GM08714 (cell line): ENCODE results near the gene MAPK9.
A peak's percentile ranks its signal among the peaks of the same experiment; 100 is the strongest.
"Not testable (repeated sequence)": the region's sequence is repeated elsewhere in the genome, so short reads cannot be mapped to it uniquely, and the experiment has no call there.

ENCODE experiments used
- H3K4me3 ChIP-seq: fragments of 200-500 bp; sonication (Bioruptor generic); 2 replicates; pipeline ENCODE4 v1.5.1; 2014; ENCODE audit warnings: mild to moderate bottlenecking, low read length, inconsistent platforms
- ZNF274 ChIP-seq: IDR thresholded peaks from 2 replicates; pipeline ENCODE4 v1.6.1; 2012; ENCODE audit warnings: mild to moderate bottlenecking, low read depth, low read length

The MAPK9 gene

DNA sequence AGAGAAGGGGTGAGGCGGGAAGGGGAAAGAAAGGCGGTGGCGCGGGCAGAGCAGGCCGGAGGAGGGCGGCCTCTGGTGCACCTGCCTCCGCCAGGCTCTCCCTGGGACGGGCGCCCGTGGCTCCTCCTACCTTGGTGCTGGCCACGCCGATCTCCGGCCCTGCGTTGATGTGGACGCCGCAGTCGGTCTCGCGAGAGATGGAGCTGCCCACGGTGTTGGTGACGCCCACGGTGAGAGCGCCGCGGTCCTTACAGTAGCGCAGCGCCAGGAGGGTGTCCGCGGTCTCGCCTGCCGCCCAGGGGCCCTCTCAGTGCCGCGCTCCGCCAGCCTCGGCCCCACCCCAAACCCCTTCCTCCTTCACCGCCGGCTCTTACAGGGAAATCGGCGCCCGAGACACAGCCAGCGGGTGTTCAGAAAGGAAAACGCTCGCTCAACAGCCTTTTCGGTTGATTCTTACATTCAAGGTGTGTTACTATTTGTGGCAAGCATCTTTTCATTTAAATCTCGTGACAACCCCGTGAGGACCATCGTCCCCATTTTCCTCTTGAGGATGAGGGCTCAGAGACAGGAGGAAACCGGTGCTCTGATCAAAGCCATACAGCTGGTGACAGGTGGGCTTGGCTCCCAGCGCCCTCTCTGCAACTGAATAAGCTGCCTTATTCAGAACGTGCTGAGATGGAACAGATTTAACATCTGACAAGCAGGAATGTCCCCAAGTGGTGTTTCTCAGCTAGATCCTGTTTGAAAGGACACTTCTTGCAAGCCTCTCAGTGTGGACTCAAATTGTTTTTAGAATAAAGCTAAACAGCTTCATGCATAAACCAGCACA lies 22.0 kb upstream of the MAPK9 start:
- H3K4me3 ChIP-seq, result peak overlapping the region; percentile 42; the same call in 1 of the 2 replicates
- TF ChIP-seq ZNF274, result no peak

- TF ChIP-seq ZNF274, result no peak
- no peak overlapping the region for H3K4me3 ChIP-seq
These were observed 19.3 kb upstream of the MAPK9 start for GRCh38 chr5:180311216-180311615.

DNA sequence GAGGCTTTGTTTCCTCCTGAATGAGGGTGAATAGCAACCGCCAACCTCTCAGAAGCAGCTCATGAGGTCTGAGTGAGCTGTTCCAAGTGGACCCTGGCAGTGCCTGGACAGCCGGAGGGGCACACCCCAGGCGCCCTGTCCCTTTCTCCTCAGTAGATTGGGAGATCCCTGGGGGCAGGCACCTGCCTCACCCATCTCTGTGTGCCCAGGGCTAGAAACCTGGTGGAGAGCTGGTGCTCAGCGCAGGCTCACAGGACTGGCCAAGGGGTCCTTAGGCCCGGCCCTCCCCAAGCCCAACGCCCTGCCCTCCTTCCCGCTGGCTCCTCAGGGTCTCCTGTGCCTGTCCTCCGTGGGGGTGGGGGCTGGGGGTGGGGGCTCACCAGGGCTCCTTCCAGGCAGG lies 14.9 kb upstream of the MAPK9 start:
- no peak for TF ChIP-seq ZNF274
- no peak overlapping the region for H3K4me3 ChIP-seq

DNA sequence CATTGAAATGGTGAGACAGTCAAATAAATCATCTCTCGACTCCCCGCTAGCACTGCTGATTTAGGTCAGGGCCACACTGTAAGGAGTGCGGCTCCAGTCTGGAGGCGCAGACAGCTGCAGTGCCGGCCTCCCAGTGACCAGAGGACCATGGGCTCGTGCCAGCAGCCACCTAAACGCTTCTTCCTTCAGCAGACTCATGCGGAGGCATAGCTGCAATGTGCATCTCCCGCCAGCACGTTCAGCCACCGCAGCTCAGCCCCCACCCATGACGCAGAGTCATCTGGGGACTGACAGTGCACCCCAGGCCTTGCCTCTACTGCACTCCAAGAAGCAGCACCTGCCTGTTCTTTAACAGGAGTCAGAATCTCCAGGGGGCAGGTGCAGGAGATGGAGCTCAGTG lies 13.6 kb upstream of the MAPK9 start:
- no peak overlapping the region for H3K4me3 ChIP-seq
- TF ChIP-seq ZNF274, result no peak

- TF ChIP-seq ZNF274, result no peak
- H3K4me3 ChIP-seq, result no peak overlapping the region
These were observed 12.8 kb upstream of the MAPK9 start for GRCh38 chr5:180304431-180305375.

DNA sequence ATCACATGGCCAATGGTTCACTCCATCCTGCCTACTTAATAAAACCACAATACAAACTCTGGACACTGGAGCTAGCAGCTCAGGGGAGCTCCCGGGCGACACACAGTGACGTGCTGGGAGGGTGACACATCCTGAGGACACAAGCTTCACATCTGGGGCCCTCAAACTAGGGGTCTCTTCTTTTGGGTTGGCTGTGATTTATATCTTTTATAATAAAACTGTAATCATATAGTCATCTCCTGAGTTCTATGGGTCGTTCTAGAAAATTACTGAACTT lies 12.1 kb upstream of the MAPK9 start:
- no peak overlapping the region for H3K4me3 ChIP-seq
- TF ChIP-seq ZNF274, result no peak

DNA sequence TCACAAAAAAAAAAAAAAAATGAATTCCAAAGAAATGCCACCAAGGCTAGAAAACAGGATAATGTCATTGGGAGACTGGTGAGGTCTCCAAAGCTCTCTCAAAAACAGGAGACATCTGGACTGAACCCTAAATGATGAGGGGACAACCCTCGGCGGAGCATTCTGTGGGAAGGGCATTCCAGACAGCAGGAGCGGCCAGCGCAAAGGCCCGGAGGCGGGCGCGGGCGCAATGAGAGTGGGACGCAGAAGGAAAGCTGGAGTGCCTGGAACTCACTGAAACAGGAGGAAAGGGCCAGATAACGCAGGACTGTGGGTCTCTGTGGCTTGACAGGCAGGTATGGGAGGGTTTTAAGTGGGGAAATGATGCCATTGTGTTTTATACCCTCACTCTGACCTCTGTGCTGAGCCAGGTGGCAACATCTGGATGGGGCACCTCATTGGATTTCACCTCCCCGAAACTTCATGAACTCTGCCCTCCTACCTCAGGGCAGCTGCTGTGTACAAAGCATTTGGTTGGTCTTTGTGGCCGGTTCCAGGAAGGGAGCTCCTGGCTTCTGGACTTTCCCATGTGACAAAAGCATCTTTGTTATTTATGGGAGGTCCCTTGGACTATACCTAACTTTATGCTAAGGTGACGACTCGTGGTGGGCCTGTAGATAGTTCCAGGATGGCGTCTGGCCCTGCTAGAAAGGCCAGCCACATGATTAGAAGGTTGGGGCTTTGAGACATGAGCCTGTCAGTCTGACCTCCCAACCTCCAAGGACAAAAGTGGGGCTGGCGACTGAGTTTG lies 11.5 kb upstream of the MAPK9 start:
- TF ChIP-seq ZNF274, result no peak
- no peak overlapping the region for H3K4me3 ChIP-seq

- TF ChIP-seq ZNF274, result no peak
These were observed 10.4 kb upstream of the MAPK9 start for GRCh38 chr5:180302256-180302655.

GRCh38 chr5:180301253-180301652 lies 9.4 kb upstream of the MAPK9 start:
- no peak overlapping the region for H3K4me3 ChIP-seq
- no peak for TF ChIP-seq ZNF274

More at GRCh38 chr5:180302256-180302655, 10.4 kb upstream of the MAPK9 start:
- H3K4me3 ChIP-seq, result no peak overlapping the region

DNA sequence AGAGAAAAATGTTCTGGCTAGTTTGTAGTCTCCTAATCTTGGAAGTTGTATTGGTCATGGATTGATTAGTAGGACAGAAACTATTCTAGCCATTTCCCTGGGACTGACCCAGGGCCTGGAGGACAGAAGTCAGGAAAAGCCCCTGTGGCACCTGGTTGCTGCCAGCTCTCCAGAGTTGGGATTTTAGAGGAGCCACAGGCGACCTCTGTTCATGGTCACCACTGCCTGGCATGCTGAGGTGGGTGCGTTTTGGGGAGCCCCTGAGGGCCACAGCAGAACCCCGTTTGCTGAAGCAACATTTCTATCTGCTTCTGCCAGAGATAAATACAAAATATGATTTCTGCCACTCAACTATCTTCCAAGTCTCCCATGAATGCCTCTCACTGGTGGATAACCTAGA lies 7.6 kb upstream of the MAPK9 start:
- no peak overlapping the region for H3K4me3 ChIP-seq
- TF ChIP-seq ZNF274, result no peak

- H3K4me3 ChIP-seq, result not testable (repeated sequence)
These were observed 7.1 kb upstream of the MAPK9 start for GRCh38 chr5:180299014-180299413.

GRCh38 chr5:180297587-180298282 lies 5.9 kb upstream of the MAPK9 start:
- H3K4me3 ChIP-seq, result no peak overlapping the region
- no peak for TF ChIP-seq ZNF274

GRCh38 chr5:180296771-180297170 lies 4.9 kb upstream of the MAPK9 start:
- TF ChIP-seq ZNF274, result no peak
- no peak overlapping the region for H3K4me3 ChIP-seq
